Measurements from ENCODE around the gene DCAF17. TPM values are rescaled to one million over a fixed set of nuclear protein-coding genes. Genes with fewer than 3 reads are reported as not detected.

Gene DCAF17
- total and polyA plus RNA-seq, 2 of the 13 experiments (the other 11 are each of a cell fraction or from before 2014, with no cell fraction given) = 13.7 to 30.0 TPM

DNA sequence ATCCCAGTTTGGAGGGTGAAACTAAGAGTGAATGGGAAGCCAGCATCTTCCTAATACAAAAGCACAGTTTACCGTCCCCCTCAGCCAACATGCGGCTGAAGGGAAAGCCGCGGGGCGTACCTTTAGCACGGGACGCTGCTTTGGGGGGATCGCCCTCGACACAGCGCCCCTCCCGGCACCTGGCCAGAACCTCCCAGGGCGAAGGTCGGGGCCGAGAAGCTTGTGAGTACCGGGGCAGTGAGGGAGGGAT lies 338 bp upstream of the DCAF17 start, which contains the start of gene METTL8 (continued):
- TF ChIP-seq LRRFIP1 (CRISPR knock-in tag; conservative IDR thresholded peaks at IDR 0.05) (no peak), ZNF883 (CRISPR knock-in tag; IDR thresholded peaks at IDR 0.05; ENCODE audit: not compliant biosample characterization) (peak; percentile 38), YEATS4 (CRISPR knock-in tag; IDR thresholded peaks at IDR 0.05; ENCODE audit: borderline replicate concordance) (peak; percentile 90), PHB2 (IDR thresholded peaks at IDR 0.05; ENCODE audit: partially characterized antibody) (no peak), ZNF746 (CRISPR knock-in tag; IDR thresholded peaks at IDR 0.05) (0 out of 2 replicates have a peak, but pooled peaks have one; percentile 67), HNF4G (IDR thresholded peaks at IDR 0.05; ENCODE audit: borderline replicate concordance, low read depth, low read length) (peak; percentile 95), HNF4G (CRISPR knock-in tag; IDR thresholded peaks at IDR 0.05; ENCODE audit: borderline replicate concordance, low read depth) (peak; percentile 84), ZMYM2 (CRISPR knock-in tag; IDR thresholded peaks at IDR 0.05) (peak; percentile 43; the same call in 1 of the 2 replicates), ELK4 (CRISPR knock-in tag; IDR thresholded peaks at IDR 0.05; ENCODE audit: borderline replicate concordance) (no peak), ZNF205 (CRISPR knock-in tag; IDR thresholded peaks at IDR 0.05) (peak; percentile 91), KDM5B (CRISPR knock-in tag; IDR thresholded peaks at IDR 0.05; ENCODE audit: borderline replicate concordance) (no peak), REPIN1 (CRISPR knock-in tag; IDR thresholded peaks at IDR 0.05; ENCODE audit: borderline replicate concordance, low read depth) (peak; percentile 81), HES4 (CRISPR knock-in tag; IDR thresholded peaks at IDR 0.05; ENCODE audit: borderline replicate concordance) (0 out of 2 replicates have a peak, but pooled peaks have one; percentile 13), ZFP41 (CRISPR knock-in tag; IDR thresholded peaks at IDR 0.05; ENCODE audit: borderline replicate concordance) (peak; percentile 9; the same call in 1 of the 2 replicates), ZNF616 (CRISPR knock-in tag; IDR thresholded peaks at IDR 0.05; ENCODE audit: low read depth) (0 out of 2 replicates have a peak, but pooled peaks have one; percentile 53), THAP7 (CRISPR knock-in tag; IDR thresholded peaks at IDR 0.05) (peak; percentile 93)
- TF ChIP-seq, protein P1, sequence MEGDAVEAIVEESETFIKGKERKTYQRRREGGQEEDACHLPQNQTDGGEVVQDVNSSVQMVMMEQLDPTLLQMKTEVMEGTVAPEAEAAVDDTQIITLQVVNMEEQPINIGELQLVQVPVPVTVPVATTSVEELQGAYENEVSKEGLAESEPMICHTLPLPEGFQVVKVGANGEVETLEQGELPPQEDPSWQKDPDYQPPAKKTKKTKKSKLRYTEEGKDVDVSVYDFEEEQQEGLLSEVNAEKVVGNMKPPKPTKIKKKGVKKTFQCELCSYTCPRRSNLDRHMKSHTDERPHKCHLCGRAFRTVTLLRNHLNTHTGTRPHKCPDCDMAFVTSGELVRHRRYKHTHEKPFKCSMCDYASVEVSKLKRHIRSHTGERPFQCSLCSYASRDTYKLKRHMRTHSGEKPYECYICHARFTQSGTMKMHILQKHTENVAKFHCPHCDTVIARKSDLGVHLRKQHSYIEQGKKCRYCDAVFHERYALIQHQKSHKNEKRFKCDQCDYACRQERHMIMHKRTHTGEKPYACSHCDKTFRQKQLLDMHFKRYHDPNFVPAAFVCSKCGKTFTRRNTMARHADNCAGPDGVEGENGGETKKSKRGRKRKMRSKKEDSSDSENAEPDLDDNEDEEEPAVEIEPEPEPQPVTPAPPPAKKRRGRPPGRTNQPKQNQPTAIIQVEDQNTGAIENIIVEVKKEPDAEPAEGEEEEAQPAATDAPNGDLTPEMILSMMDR (CRISPR knock-in tag; IDR thresholded peaks at IDR 0.05) = peak; percentile 96
